ENCODE measurements around the gene FGFR3. TPM values are rescaled to one million over a fixed set of nuclear protein-coding genes. Genes with fewer than 3 reads are reported as not detected.

FGFR3 gene
- total and polyA plus RNA-seq, 2 of the 4 experiments (the other 2 are of a cell fraction): 0.18 to 0.67 TPM

GRCh38 chr4:1753697-1754311, 39.3 kb upstream of the FGFR3 start:
- Histone ChIP-seq H3K4me1 (ENCODE audit: control insufficient read depth, insufficient read depth, low read length) (no peaks in the 10 kb centered on the region), H3K36me3 (ENCODE audit: control insufficient read depth, insufficient read depth, low read length) (no peaks in the 10 kb centered on the region), H3K27me3 (ENCODE audit: control insufficient read depth, insufficient read depth, low read length) (no peaks in the 10 kb centered on the region; the same call in 1 of the 2 replicates), H2AK9ac (replicated peaks; ENCODE audit: low read depth, low read length, poor library complexity) (no peak overlapping the region), H3K9ac (ENCODE audit: low read depth, low read length) (no peak overlapping the region), H4K20me1 (ENCODE audit: insufficient read depth, low read length) (no peaks in the 10 kb centered on the region), H3K23ac (ENCODE audit: low read depth, low read length) (no peak overlapping the region), H4K8ac (ENCODE audit: low read depth in 2 of 2, low read length in 2 of 2) (no peak overlapping the region), H2AK5ac (ENCODE audit: low read depth, low read length) (no peak overlapping the region), H3K4me2 (ENCODE audit: low read depth, low read length) (no peak overlapping the region), H2BK20ac (ENCODE audit: low read depth, low read length) (no peak overlapping the region), H3K9me1 (ENCODE audit: insufficient read depth, low read length) (no peaks in the 10 kb centered on the region), H2AFZ (replicated peaks; ENCODE audit: low read length, poor library complexity) (no peak overlapping the region), H3K56ac (ENCODE audit: extremely low read depth, insufficient read depth, low read length) (no peak overlapping the region), H3K4me3 (ENCODE audit: insufficient read depth, low read depth, low read length) (no peak overlapping the region), H3K4ac (ENCODE audit: low read depth, low read length) (no peak overlapping the region), H3K18ac (ENCODE audit: low read depth, low read length) (no peak overlapping the region), H3K14ac (replicated peaks; ENCODE audit: low read depth, low read length) (no peak overlapping the region), H2BK5ac (ENCODE audit: low read depth, low read length, poor library complexity, severe bottlenecking) (no peak overlapping the region), H2BK120ac (ENCODE audit: low read depth, low read length) (no peak overlapping the region), H4K5ac (ENCODE audit: low read depth, low read length) (no peak overlapping the region), H3K9me3 (ENCODE audit: control insufficient read depth, insufficient read depth, low read length) (no peaks in the 10 kb centered on the region), H3K27ac (ENCODE audit: insufficient read depth, low read length) (no peak overlapping the region), H3K79me1 (ENCODE audit: low read depth in 1 of 2, low read length in 2 of 2) (no peaks in the 10 kb centered on the region), H2BK15ac (ENCODE audit: low read depth, low read length) (no peak overlapping the region), H4K91ac (ENCODE audit: insufficient read depth, low read depth, low read length) (no peak overlapping the region)
- no peak for ATAC-seq (ENCODE audit: low read depth)
- in situ Hi-C loops (cut with MboI; ENCODE audit: low sequenced_read_pairs) (no loop called here), intact Hi-C loops (cut with micrococcal nuclease) (no loop called here), dilution Hi-C loops (cut with HindIII; ENCODE audit: low sequenced_read_pairs, unreplicated experiment) (no loop called here)
- WGBS, 2 experiments (ENCODE audit: extremely low coverage in 2 of 2, insufficient read length in 1 of 2): 84% methylated on average over 6 of the region's 15 CpGs; no CpG with 5 or more reads in 1 of the 2 experiments
- no TSS peak for BruUV-seq (replicated peaks)
- no peak for TF ChIP-seq SMC3 (IDR thresholded peaks at IDR 0.05; ENCODE audit: low read depth, low read length)
- TF ChIP-seq FOS (IDR thresholded peaks at IDR 0.05; ENCODE audit: low read depth, low read length): no peak
- no peak for TF ChIP-seq CHD1 (IDR thresholded peaks at IDR 0.05; ENCODE audit: low read depth, low read length)
- TF ChIP-seq BHLHE40 (IDR thresholded peaks at IDR 0.05; ENCODE audit: low read depth, low read length): no peak
- TF ChIP-seq RCOR1 (IDR thresholded peaks at IDR 0.05; ENCODE audit: insufficient replicate concordance, low read length): no peak
- TF ChIP-seq MAZ (IDR thresholded peaks at IDR 0.05; ENCODE audit: borderline replicate concordance, low read depth, low read length): no peak
- TF ChIP-seq NFE2L2 (IDR thresholded peaks at IDR 0.05; ENCODE audit: low read depth, low read length): no peak
- no peak for TF ChIP-seq CEBPB (IDR thresholded peaks at IDR 0.05; ENCODE audit: low read depth, low read length)
- no peak for TF ChIP-seq POLR2A (IDR thresholded peaks at IDR 0.05; ENCODE audit: low read depth, low read length)
- no peak for TF ChIP-seq RFX5 (IDR thresholded peaks at IDR 0.05; ENCODE audit: low read depth, low read length)
- TF ChIP-seq CTCF (conservative IDR thresholded peaks at IDR 0.05; ENCODE audit: low read depth, low read length): no peak
- no peak for TF ChIP-seq RAD21 (IDR thresholded peaks at IDR 0.05; ENCODE audit: low read length)
- no peak for TF ChIP-seq MAFK (IDR thresholded peaks at IDR 0.05; ENCODE audit: low read depth, low read length)
- TF ChIP-seq USF2 (IDR thresholded peaks at IDR 0.05; ENCODE audit: low read depth, low read length): no peak
- TF ChIP-seq MXI1 (IDR thresholded peaks at IDR 0.05; ENCODE audit: borderline replicate concordance, low read depth, low read length): no peak
- TF ChIP-seq ELK1 (IDR thresholded peaks at IDR 0.05; ENCODE audit: borderline replicate concordance, low read depth, low read length): no peak
- ChIA-PET CTCF (no interaction called here), POLR2A (ENCODE audit: unreplicated experiment) (no interaction called here)
- no peak for DNase-seq
